Measurements from ENCODE around the gene KRTAP5-3. TPM values are rescaled to one million over a fixed set of nuclear protein-coding genes. Genes with fewer than 3 reads are reported as not detected.
A peak's percentile ranks its signal among the peaks of the same experiment; 100 is the strongest.

Gene KRTAP5-3
- polyA plus RNA-seq, 2 of the 4 experiments (the other 2 are of a cell fraction): not detected

DNA sequence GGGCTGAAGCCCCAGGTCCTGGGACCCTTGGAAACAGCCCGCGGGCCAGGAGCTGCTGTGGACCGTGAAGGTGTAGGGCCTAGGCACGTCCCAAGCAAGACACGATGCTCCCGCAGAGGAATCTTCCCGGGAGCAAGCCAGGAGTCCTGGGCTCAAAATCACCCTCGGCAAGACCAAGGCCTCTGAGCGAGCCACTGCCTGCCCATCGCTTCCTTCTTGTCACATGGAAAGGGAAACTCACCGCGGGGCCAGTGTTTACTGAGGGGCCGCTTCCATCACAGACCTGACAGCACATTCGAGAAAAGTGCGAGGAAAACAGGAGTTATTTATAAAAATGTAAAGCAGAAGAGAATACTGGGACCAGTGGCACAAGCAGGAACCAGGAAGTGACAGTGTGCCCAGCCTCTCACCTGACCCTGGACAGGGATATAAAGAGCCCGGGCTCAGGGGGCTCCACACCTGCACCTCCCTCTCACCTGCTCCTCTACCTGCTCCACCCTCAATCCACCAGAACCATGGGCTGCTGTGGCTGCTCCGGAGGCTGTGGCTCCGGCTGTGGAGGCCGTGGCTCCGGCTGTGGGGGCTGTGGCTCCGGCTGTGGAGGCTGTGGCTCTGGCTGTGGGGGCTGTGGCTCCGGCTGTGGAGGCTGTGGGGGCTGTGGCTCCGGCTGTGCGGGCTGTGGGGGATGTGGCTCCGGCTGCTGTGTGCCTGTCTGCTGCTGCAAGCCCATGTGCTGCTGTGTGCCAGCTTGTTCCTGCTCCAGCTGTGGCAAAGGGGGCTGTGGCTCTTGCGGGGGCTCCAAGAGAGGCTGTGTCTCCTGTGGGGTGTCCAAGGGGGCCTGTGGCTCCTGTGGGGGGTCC lies 21.3 kb upstream of the KRTAP5-3 start, which contains the start of gene KRTAP5-5:
Gene KRTAP5-5, plus strand, starts transcription at position 450 of the 860 bp plus-strand sequence. Its CDS starts 66 bp downstream, at position 516.
- TF ChIP-seq SREBF2 (IDR thresholded peaks at IDR 0.05) (no peak), POLR2A (IDR thresholded peaks at IDR 0.05; ENCODE audit: low read length) (no peak), FOXS1 (CRISPR knock-in tag; IDR thresholded peaks at IDR 0.05) (no peak), REST (IDR thresholded peaks at IDR 0.05) (no peak), HEYL (CRISPR knock-in tag; IDR thresholded peaks at IDR 0.05) (no peak), CBX2 (IDR thresholded peaks at IDR 0.05; ENCODE audit: borderline replicate concordance, low read depth) (no peak), PBX3 (IDR thresholded peaks at IDR 0.05) (no peak), CEBPB (IDR thresholded peaks at IDR 0.05) (no peak), HOXA7 (CRISPR knock-in tag; IDR thresholded peaks at IDR 0.05) (no peak), HOXB5 (CRISPR knock-in tag; IDR thresholded peaks at IDR 0.05) (no peak)
- TF ChIP-seq, protein P1, sequence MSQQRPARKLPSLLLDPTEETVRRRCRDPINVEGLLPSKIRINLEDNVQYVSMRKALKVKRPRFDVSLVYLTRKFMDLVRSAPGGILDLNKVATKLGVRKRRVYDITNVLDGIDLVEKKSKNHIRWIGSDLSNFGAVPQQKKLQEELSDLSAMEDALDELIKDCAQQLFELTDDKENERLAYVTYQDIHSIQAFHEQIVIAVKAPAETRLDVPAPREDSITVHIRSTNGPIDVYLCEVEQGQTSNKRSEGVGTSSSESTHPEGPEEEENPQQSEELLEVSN (IDR thresholded peaks at IDR 0.05; ENCODE audit: borderline replicate concordance, low read depth): no peak
- TF ChIP-seq, protein P2, sequence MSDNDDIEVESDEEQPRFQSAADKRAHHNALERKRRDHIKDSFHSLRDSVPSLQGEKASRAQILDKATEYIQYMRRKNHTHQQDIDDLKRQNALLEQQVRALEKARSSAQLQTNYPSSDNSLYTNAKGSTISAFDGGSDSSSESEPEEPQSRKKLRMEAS (IDR thresholded peaks at IDR 0.05): no peak
- no peak for FAIRE-seq
- peak in 1 of 2 experiments; percentile 30; a peak in 3 of 6 replicates for ATAC-seq
- H3K27ac ChIP-seq: no peak within 1 kb of the TSS
- ChIA-PET CTCF (interaction anchor here (0.6 to 6.9 kb wide), 22 partner anchors 10 to 522 kb away, joined by 3 to 54 read pairs (median 4); partner anchors contain the start of gene DUSP8), POLR2A (interaction anchor here (0.7 kb wide), 1 partner anchor 525 kb away, joined by 5 read pairs; no protein-coding TSS in a partner anchor)
- WGBS (ENCODE audit: missing lambda C conversion rate): 66% methylated on average over 11 of the region's 26 CpGs
- H3K4me3 ChIP-seq: no peak within 1 kb of the TSS
- no peaks in the 10 kb centered on the region for H3K9me3 ChIP-seq
- no peaks in the 10 kb centered on the region for H3K4me1 ChIP-seq
- DNase-seq (ENCODE audit: low read depth in 1 of 2, low spot score in 1 of 2): no peak
- peak within 1 kb of the TSS; percentile 37; the same call in 1 of the 3 replicates for H3K4me2 ChIP-seq

DNA sequence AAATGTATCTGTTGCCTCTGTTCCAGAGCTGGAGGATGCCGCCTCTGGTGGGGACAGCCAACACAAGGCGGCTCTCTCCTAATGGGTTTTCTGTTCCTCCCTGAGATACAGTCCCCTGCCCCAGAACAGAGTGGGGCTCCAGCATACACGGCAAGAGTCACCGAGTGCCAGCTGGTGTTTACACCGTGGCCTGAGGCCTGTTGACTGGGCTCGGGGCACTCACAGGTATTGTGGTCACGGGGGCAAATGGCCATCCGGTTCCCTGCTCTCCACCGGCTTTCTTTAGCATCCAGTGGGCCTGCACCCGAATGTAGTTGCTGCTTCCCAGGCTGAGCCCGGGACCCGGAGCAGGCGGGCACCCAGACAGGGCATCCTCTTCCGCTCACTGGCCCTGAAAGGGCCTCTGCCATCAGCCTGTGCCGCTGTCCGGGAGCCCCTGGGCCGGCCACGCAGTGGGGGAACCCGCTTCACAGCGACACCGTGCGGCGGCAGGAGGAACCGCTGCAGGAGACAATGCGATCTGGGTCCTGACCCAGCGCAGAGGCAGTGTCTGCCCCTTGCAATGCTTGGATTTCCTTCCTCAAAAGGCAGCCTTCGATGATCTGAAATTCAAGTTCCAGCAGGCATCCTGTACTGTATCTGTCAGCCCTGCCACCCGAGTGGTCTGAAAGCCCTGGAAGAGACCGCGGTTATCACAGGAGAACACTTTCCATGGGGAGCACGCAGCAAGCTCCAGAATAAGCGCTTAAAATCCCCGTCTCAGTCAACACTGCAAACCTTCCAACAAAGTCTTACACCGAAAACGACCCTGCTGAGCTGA lies 20.5 kb upstream of the KRTAP5-3 start:
- Histone ChIP-seq H3K4me1 (no peaks in the 10 kb centered on the region), H3K4me2 (peak overlapping the region; percentile 37; the same call in 1 of the 3 replicates), H3K27ac (no peak overlapping the region), H3K9me3 (no peaks in the 10 kb centered on the region), H3K4me3 (no peak overlapping the region)
- WGBS (ENCODE audit: missing lambda C conversion rate): 34% methylated on average over 31 of the region's 35 CpGs
- ATAC-seq (peak; percentile 84 to 97), FAIRE-seq (no peak), DNase-seq (ENCODE audit: low read depth in 1 of 2, low spot score in 1 of 2) (peak; percentile 44 to 83)
- ChIA-PET POLR2A (no interaction called here), CTCF (interaction anchor here (0.6 to 6.9 kb wide), 25 partner anchors 11 to 369 kb away, joined by 3 to 54 read pairs (median 3); partner anchors contain the start of gene KRTAP5-2)
- peak; percentile 63 for TF ChIP-seq SMC3 (IDR thresholded peaks at IDR 0.05)
- TF ChIP-seq CHD4 (IDR thresholded peaks at IDR 0.05; ENCODE audit: borderline replicate concordance): no peak
- TF ChIP-seq EHF (CRISPR knock-in tag; IDR thresholded peaks at IDR 0.05): no peak
- no peak for TF ChIP-seq REST (IDR thresholded peaks at IDR 0.05)
- no peak for TF ChIP-seq ZC3H11A (IDR thresholded peaks at IDR 0.05)
- no peak for TF ChIP-seq HMGXB4 (CRISPR knock-in tag; IDR thresholded peaks at IDR 0.05; ENCODE audit: borderline replicate concordance)
- TF ChIP-seq, protein P3, sequence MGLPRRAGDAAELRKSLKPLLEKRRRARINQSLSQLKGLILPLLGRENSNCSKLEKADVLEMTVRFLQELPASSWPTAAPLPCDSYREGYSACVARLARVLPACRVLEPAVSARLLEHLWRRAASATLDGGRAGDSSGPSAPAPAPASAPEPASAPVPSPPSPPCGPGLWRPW (IDR thresholded peaks at IDR 0.05): no peak
- no peak for TF ChIP-seq NR3C1 (IDR thresholded peaks at IDR 0.05)
- no peak for TF ChIP-seq ZSCAN20 (CRISPR knock-in tag; IDR thresholded peaks at IDR 0.05)
- peak; percentile 52 to 68 for TF ChIP-seq RAD21 (conservative IDR thresholded peaks at IDR 0.05 in 1 of 2, IDR thresholded peaks at IDR 0.05 in 1 of 2)
- TF ChIP-seq CBX8 (IDR thresholded peaks at IDR 0.05): no peak

Data from A549 (cell line).